HuH-7 (cell line): ENCODE results near the gene TSBP1.
"Not testable (repeated sequence)": the region's sequence is repeated elsewhere in the genome, so short reads cannot be mapped to it uniquely, and the experiment has no call there.

Experiments
- DNase-seq: peaks from one replicate; pipeline ENCODE4 v3.0.0; 2011; ENCODE audit warnings: low spot score

The TSBP1 gene

GRCh38 chr6:32375739-32376529, 4.2 kb upstream of the TSBP1 start:
- no peak for DNase-seq

GRCh38 chr6:32371229-32371628, 474 bp downstream of the TSBP1 start:
- no peak for DNase-seq

DNA sequence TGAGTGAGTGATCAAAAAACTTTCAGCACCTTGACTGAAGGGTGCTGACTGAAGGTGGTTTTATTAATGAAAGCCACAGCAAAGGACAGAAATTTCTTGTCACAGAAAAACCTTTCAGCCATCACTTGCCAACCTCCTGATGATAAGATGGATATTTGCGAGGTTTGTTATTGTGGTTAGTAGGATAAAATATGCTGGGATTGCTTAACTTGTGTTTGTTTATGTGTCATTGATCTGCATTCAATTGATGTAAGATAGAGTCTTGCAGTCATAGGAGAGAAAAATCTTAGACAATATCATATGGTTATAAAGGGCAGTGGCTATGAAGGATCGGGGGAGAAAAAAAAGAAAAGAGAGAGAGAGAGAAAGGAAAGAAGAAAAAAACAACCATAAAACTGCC, 1.2 kb downstream of the TSBP1 start:
- no peak for DNase-seq

- no peak for DNase-seq
Measured at GRCh38 chr6:32369660-32370059, 2.0 kb downstream of the TSBP1 start.

DNA sequence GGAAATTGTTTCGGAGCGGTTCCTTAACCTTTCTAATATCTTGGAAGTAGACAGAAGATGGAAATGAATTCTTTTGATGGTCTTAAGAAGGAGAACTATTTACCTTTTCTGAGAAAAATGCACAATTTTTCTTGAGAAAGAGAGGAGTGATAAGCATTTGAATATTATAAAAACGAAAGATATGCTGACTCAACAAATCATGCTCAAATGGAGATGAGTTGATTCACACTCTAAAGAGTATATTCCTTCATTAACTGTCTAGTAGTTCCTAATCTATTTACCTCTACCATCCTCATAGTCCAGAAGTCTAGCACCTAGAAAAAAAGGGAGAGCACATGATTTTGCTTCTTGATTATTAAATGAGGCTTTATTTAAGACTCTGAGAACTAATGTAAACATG, 4.1 kb downstream of the TSBP1 start:
- DNase-seq = no peak

DNA sequence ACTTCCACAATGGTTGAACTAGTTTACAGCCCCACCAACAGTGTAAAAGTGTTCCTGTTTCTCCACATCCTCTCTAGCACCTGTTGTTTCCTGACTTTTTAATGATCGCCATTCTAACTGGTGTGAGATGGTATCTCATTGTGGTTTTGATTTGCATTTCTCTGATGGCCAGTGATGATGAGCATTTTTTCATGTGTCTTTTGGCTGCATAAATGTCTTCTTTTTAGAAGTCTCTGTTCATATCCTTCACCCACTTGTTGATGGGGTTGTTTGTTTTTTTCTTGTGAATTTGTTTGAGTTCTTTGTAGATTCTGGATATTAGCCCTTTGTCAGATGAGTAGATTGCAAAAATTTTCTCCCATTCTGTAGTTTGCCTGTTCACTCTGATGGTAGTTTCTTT, 12.5 kb downstream of the TSBP1 start:
- DNase-seq = not testable (repeated sequence)

GRCh38 chr6:32358548-32358947, 13.2 kb downstream of the TSBP1 start:
- not testable (repeated sequence) for DNase-seq

GRCh38 chr6:32355018-32355417, 16.7 kb downstream of the TSBP1 start:
- DNase-seq = no peak

- DNase-seq = no peak
Measured at GRCh38 chr6:32353348-32353747, 18.4 kb downstream of the TSBP1 start.

DNA sequence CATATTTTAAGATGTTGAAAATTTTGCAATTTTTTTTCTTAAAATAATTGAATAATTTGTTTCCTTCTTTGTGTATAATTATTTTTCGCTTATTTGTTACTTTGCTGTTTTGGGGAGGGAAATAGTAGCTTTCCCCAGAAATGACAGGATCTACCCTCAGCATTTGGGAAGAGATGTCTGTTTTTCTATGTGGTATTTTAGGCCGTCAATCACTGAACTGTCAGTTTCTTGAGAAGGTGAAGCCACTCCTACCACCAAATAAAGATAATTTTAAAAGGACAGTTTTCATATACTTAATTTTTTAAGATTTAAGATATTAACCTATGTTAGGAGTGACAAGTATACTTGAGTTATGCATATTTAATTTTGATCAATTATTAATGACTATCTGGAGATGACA, 31.5 kb downstream of the TSBP1 start:
- DNase-seq = no peak

DNA sequence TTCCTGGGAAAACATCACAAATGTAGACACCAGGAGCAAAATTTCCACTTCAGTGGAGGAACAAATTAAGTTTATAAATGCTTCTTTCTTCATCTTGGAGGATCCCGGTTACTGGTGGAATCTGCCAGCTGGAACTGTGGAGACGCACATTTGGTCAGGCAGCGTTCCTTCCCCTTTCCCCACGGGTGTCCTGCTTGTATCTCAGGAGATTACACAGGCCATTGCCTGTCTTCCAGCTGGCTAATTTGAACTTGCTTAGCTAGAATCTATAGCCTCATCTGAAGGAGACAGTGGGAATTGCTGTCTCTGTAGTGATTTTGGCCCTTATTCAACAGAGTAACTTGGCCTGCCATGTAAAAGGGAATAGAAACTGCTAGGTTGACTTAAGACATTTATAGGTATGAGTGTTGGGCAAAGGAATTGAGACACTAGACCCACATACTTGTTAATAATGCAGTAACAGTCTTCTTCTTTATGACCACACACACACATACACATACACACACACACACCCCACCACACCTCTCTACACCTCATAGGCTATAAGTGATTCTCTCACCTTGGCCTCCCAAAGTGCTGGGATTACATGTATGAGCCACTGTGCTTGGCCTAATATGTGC, 34.4 kb downstream of the TSBP1 start:
- no peak for DNase-seq

DNA sequence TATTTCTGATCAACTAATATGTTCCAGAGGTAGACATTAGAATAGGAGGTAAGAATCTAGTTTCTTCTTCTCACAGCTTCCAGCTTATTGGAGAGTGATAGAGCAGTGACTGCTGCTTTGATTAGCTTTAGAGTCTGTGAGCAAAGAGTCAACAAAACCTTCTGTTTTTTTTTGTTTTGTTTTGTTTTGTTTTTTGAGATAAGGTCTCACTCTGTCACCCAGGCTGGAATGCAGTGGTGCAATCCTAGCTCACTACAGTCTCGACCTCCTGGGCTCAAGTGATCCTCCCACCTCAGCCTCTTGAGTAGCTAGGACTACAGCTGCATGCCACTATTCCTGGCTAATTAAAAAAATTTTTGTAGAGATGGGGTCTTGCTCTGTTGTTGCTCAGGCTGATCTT, 39.3 kb downstream of the TSBP1 start:
- DNase-seq = no peak

DNA sequence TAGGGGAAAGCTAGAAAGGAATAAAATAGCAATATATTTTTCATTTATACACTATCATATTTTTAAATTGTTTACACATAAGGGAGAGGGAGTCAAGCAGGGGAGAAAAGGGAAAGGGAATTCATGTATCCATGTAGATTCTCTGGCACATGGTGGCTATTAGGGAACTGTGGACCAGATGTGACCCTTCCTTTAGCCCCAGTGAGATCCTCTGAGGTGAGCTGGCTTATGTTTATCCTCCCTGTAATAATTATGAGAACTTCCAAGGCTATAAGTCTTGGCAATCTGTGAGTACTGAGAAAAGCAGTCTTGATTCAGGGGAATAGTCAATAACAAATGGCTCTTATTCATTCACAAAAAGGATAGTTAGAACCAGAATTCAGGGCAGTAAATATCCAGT, 42.6 kb downstream of the TSBP1 start:
- no peak for DNase-seq

DNA sequence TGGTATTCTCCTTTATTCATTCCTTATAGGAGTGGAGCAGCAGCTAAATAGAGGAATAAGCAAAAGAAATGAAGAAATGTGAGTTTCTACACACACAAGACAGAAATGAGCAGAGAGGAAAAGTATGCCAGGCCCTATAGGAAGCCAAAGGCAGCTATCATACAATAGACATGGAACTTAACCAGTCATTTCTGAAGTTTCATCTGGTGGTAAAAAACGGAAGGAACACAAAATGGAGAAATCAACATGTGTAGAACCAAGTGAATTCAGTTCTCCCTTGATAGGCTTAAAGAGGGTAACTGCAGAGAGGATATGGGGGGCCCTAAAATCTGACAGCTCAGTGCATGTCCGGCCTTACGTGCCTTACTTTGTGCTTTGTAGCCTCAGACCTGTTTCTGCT, 44.6 kb downstream of the TSBP1 start:
- DNase-seq = no peak

- no peak for DNase-seq
Measured at GRCh38 chr6:32318501-32318900, 53.2 kb downstream of the TSBP1 start.

GRCh38 chr6:32317541-32317940, 54.2 kb downstream of the TSBP1 start:
- no peak for DNase-seq

GRCh38 chr6:32313964-32314363, 57.7 kb downstream of the TSBP1 start:
- no peak for DNase-seq

DNA sequence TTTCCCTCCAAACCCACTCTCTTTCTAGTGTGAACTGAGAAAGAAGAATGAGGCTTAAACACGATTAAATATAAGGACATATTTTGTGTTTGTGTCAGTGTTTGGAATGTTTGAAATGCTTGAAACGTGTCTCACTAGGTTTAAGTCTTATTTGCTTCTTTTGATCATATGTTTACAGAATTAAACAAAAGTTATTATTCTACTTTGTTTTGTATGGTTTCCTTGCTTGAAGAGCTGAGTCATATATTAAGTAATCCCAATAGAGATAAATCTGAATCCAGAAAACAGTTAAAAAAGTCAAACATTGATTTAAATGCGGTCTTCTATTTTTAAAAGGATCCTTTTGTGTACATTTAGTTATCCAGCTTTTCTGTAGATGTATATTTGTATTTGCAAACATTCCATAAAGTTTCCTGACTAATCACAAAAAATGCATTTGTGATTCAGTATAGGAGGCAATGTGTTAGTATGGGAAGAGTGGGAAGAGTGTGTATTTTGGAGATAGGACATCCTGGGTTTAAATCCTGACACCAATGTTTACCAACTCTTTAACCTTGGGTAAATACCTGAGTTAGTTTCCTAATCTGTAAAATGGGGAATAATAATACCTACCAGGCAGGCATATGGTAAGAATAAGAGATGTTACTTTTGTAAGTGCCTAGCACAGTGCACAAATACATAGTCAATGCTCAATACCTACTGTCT, 72.9 kb downstream of the TSBP1 start:
- DNase-seq = no peak

DNA sequence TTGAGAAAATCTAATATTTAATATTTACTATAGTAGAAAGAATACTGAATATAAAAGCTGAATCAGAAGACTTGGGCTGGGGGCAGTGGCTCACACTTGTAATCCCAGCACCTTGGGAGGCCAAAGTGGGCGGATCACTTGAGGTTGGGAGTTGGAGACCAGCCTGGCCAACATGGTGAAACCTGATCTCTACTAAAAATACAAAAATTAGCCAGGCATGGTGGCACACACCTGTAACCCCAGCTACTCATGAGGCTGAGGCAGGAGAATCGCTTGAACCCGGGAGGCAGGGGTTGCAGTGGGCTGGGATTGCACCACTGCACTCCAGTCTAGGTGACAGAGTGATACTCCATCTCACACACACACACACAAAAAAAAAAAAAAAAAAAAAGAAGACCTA, 76.7 kb downstream of the TSBP1 start:
- DNase-seq = not testable (repeated sequence)

- DNase-seq = no peak
Measured at GRCh38 chr6:32294566-32294965, 77.1 kb downstream of the TSBP1 start.

- DNase-seq = no peak
Measured at GRCh38 chr6:32293695-32294094, 78.0 kb downstream of the TSBP1 start.

DNA sequence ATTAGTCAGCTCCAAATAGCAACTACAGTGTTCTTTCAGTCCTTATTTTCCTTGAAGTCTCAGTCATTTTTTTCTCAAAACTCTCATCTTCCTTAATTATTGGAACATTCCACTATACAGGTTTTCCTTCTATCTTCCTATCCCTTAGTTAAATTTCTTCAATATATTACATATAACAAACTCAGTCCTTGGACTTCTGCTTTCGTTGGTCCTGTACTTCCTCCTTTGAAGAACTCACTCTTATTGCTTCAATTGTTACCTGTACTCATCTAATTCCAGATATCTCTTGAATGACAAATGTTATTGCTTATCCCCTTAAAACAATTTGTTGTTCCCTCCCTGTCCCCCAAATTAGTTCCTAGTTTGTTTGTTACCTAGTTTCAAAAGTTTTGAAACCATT, 80.2 kb downstream of the TSBP1 start:
- DNase-seq = no peak

DNA sequence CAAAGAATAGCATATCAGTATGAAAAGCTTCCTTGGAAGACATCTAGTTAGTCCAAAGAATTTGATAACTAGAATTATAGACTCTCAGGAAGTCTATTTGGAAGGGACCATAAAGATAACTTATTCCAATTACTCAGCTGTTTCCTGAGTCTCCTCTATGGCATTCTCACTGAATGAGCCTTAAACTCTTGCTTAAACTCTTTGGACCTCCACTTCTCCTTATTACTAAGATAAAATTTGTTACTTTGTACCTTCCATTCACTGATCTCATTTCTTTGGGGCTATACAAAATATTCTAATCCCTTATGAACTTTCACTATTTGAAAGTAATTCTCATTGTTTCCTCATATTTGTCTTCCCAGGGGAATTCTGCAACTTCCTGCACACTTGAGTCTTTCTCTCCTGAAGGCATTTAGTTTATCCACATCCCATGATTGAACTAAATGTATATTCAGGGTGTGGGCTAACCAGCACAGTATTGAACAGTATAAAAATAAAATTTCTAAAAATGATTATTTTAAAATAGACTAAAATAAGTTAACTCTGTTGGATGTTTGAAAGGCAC, 80.7 kb downstream of the TSBP1 start:
- DNase-seq = no peak
